COLO668 (cell line): Measurements from ENCODE around the gene SCOC.
"Not testable (repeated sequence)": the region's sequence is repeated elsewhere in the genome, so short reads cannot be mapped to it uniquely, and the experiment has no call there.

Source experiments
- DNase-seq: peaks from one replicate; lab custom pipeline; 2025; ENCODE audit not compliant: unreplicated experiment; lab: John Stamatoyannopoulos, UW

Gene SCOC

GRCh38 chr4:140359562-140360427 lies 13.7 kb upstream of the SCOC start:
- DNase-seq = peak; percentile 79

GRCh38 chr4:140361099-140361498 lies 12.3 kb upstream of the SCOC start:
- no peak for DNase-seq

DNA sequence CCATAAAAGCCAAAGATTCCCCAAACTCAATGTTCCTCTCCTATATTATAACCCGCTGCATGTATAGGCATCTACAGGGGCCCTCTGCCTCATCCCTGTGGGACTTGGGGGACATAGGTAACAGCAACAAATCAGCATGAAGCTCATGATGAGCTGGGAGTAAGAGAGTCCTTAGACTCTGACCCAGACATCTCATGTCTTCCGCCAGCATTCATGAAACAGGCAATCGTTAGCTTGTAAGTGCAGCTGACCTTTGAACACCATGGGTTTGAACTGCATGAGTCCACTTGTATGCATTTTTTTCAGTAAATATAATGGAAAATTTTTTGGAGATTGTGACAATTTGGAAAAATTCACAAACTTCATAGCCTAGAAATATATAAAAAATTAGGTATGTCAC lies 10.4 kb upstream of the SCOC start:
- DNase-seq = no peak

GRCh38 chr4:140363558-140363957 lies 9.9 kb upstream of the SCOC start:
- DNase-seq = no peak

DNA sequence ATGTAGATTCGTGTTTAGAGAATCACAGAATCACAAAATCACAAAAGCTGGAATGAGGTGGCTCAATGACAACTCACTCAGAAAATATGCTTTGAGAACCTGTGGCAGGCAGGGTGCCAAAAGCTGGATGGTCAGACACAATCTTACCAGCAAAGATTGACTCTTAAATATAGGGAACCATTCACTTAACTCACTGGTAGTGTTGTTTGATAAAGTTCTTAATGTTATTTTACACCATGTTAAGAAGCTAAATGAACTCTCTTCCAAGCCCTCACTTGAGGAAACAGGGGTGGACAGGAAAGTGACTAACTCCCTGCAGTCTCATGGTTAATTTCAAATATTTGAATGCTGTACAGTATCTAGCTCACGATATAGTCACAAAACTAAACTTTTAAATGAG lies 5.7 kb upstream of the SCOC start:
- no peak for DNase-seq

- DNase-seq = no peak
These were observed 4.8 kb upstream of the SCOC start for GRCh38 chr4:140368686-140369085.

GRCh38 chr4:140372751-140373327 lies 607 bp upstream of the SCOC start:
- peak; percentile 16 for DNase-seq

- DNase-seq = no peak
These were observed 658 bp downstream of the SCOC start for GRCh38 chr4:140374130-140374477.

GRCh38 chr4:140382732-140383131 lies 9.3 kb downstream of the SCOC start:
- DNase-seq = no peak

GRCh38 chr4:140388015-140388414 lies 14.6 kb downstream of the SCOC start:
- no peak for DNase-seq

DNA sequence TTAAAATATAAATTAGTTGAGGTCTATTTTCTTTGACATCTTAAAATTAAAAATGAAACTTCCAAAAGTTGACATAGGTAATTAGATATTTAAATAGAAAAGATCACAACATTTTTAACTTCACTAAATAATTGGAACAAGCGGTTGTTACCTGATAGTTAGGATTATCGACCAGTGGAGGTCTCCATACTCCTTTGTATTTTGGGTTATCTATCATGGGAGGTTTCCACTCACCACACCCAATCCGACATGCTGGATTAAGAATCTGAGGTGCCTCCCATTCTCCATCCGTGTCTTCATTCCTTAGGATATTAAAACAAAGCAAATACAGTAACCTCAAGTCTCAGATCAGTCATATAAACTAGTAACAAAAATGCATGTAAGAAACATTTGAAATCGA lies 22.2 kb downstream of the SCOC start:
- DNase-seq = no peak

- no peak for DNase-seq
These were observed 26.7 kb downstream of the SCOC start for GRCh38 chr4:140400111-140400510.

GRCh38 chr4:140406292-140406691 lies 32.8 kb downstream of the SCOC start:
- DNase-seq = no peak

GRCh38 chr4:140408974-140409373 lies 35.5 kb downstream of the SCOC start:
- no peak for DNase-seq

GRCh38 chr4:140413130-140413969 lies 39.9 kb downstream of the SCOC start:
- not testable (repeated sequence) for DNase-seq

GRCh38 chr4:140423106-140423505 lies 49.7 kb downstream of the SCOC start:
- DNase-seq = no peak

DNA sequence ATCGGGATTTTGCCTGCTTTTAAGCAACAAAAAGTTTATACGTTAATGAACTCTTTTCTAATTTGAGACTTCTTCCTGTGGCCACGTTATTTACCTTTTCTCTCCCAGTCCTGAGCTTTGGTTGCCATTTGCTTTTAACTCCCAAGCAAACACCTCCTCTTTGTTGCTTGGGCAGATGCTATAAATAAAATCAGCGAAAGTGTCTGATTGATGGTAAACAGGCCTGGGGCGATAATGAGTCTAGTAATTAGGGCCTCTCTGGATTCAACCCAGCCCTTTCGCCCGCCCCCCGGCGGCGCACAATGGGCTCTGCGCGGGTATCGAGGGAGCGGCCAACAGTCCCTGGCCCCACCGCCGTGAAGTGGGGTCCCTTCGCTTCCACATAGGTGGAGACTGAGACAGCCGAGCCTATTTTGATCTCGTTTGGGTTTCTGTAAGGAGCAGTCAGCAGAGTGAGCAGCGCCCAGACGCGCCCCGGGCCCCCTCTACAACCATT lies 53.2 kb downstream of the SCOC start:
- peak; percentile 84 for DNase-seq

- DNase-seq = peak; percentile 91
These were observed 53.9 kb downstream of the SCOC start, which contains the start of gene CLGN for GRCh38 chr4:140427106-140427918. Gene CLGN, minus strand, starts transcription at chr4:140427648. Its CDS starts 14,570 bp downstream, at chr4:140413078.

- DNase-seq = no peak
These were observed 54.5 kb downstream of the SCOC start for GRCh38 chr4:140427919-140428471.
